HCT116 (cell line): ENCODE results near the gene GIMAP8.

Experiments
- CTCF ChIP-seq, 3 experiments: fragments of 200-600 bp in 1 of 3; sonication (generic) in 1 of 3; IDR thresholded peaks in 2 of 3; conservative IDR thresholded peaks in 1 of 3; 2 replicates each; pipeline ENCODE4 v1.5.1; 2012 to 2017; ENCODE audit warnings: low read depth in 2 of 3, low read length in 2 of 3, antibody characterized with exemption in 1 of 3, borderline replicate concordance in 1 of 3, control low read depth in 1 of 3, mild to moderate bottlenecking in 1 of 3, mixed read lengths in 1 of 3, mixed run types in 1 of 3, moderate library complexity in 1 of 3; ENCODE audit not compliant: insufficient read depth in 1 of 3
- EZH2 ChIP-seq: fragments of 200-600 bp; sonication (generic); IDR thresholded peaks from 2 replicates; pipeline ENCODE4 v1.6.1; 2017; ENCODE audit warnings: antibody characterized with exemption, mixed run types
- JUND ChIP-seq: IDR thresholded peaks from 2 replicates; pipeline ENCODE4 v1.6.1; 2012
- POLR2AphosphoS5 ChIP-seq: IDR thresholded peaks from 2 replicates; pipeline ENCODE4 v1.6.1; 2011; ENCODE audit warnings: mild to moderate bottlenecking, low read depth, low read length, moderate library complexity
- RAD21 ChIP-seq: IDR thresholded peaks from 2 replicates; pipeline ENCODE4 v1.6.1; 2012; ENCODE audit warnings: low read depth, mild to moderate bottlenecking
- REST ChIP-seq: IDR thresholded peaks from 2 replicates; pipeline ENCODE4 v1.6.1; 2012; ENCODE audit warnings: low read depth
- SRF ChIP-seq: IDR thresholded peaks from 2 replicates; pipeline ENCODE4 v1.6.1; 2012; ENCODE audit warnings: low read depth
- TCF7L2 ChIP-seq: IDR thresholded peaks from 2 replicates; pipeline ENCODE4 v1.7.0; 2011; ENCODE audit warnings: borderline replicate concordance, inconsistent platforms; ENCODE audit not compliant: insufficient read depth, insufficient read length; ENCODE audit errors: extremely low read depth
- ZNF274 ChIP-seq: fragments of 200-500 bp; sonication (Bioruptor generic); IDR thresholded peaks from 2 replicates; pipeline ENCODE4 v1.6.1; 2014; ENCODE audit warnings: mild to moderate bottlenecking, low read depth, low read length, inconsistent platforms

GRCh38 chr7:150448789-150449147 lies 1.7 kb upstream of the GIMAP8 start:
- no peak for TF ChIP-seq SRF
- peak; percentile 73 to 96 (median 90) for TF ChIP-seq CTCF (IDR thresholded peaks at IDR 0.05 in 2 of 3, conservative IDR thresholded peaks at IDR 0.05 in 1 of 3; ENCODE audit: borderline replicate concordance in 1 of 3, insufficient read depth in 1 of 3, low read depth in 2 of 3, low read length in 2 of 3)
- peak; percentile 89 for TF ChIP-seq RAD21
- TF ChIP-seq JUND = no peak
- TF ChIP-seq TCF7L2 = no peak
- TF ChIP-seq EZH2 = no peak
- TF ChIP-seq POLR2AphosphoS5 = no peak
- TF ChIP-seq ZNF274 = no peak
- no peak for TF ChIP-seq REST
